Progenitor cell of endocrine pancreas (in vitro differentiated cells): ENCODE data around the gene ACP6. TPM values are rescaled to one million over a fixed set of nuclear protein-coding genes. Genes with fewer than 3 reads are reported as not detected.
"Not testable (repeated sequence)": the region's sequence is repeated elsewhere in the genome, so short reads cannot be mapped to it uniquely, and the experiment has no call there.

ENCODE experiments used
- DNase-seq: peaks from one replicate; pipeline ENCODE4 v3.0.0; 2021; ENCODE audit warnings: low spot score; ENCODE audit not compliant: unreplicated experiment
- H3K27ac Mint-ChIP-seq: 2 replicates; pipeline ENCODE4 v1.8.0; 2021; ENCODE audit warnings: mild to moderate bottlenecking, moderate library complexity, mixed read lengths
- H3K27me3 Mint-ChIP-seq: 2 replicates; pipeline ENCODE4 v1.8.0; 2021; ENCODE audit warnings: mixed read lengths
- H3K36me3 Mint-ChIP-seq: 2 replicates; pipeline ENCODE4 v1.8.0; 2022; ENCODE audit warnings: mixed read lengths; ENCODE audit not compliant: insufficient read depth
- H3K4me1 Mint-ChIP-seq: 2 replicates; pipeline ENCODE4 v1.8.0; 2021; ENCODE audit warnings: low read depth, mixed read lengths
- H3K4me3 Mint-ChIP-seq: 2 replicates; pipeline ENCODE4 v1.8.0; 2021; ENCODE audit warnings: low read depth, mild to moderate bottlenecking, moderate library complexity, mixed read lengths
- H3K9me3 Mint-ChIP-seq: 2 replicates; pipeline ENCODE4 v1.8.0; 2021; ENCODE audit warnings: low read depth, mixed read lengths
- total RNA-seq: library from RNA; stranded (reverse); gene quantifications from 2 replicates; pipeline ENCODE4 v1.2.1, GENCODE V29; 2021
- TF ChIP-seq, protein P1 (sequence below): fragments of 200-600 bp; sonication (generic); IDR thresholded peaks from one replicate; pipeline ENCODE4 v1.5.0; 2021; ENCODE audit warnings: antibody characterized with exemption, mild to moderate bottlenecking; ENCODE audit not compliant: unreplicated experiment

ACP6 gene
- total RNA-seq, 1 donor from 2014 or later = 25.9 TPM

DNA sequence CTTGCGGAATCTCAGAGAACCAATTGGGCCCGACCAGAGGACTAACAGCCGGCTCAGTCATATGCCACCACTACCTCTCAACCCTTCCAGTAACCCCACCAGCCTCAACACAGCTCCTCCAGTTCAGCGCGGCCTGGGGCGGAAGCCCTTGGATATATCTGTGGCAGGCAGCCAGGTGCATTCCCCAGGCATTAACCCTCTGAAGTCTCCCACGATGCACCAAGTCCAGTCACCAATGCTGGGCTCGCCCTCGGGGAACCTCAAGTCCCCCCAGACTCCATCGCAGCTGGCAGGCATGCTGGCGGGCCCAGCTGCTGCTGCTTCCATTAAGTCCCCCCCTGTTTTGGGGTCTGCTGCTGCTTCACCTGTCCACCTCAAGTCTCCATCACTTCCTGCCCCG lies 49.8 kb downstream of the ACP6 start:
- no peaks in the 10 kb centered on the region for H3K27me3 Mint-ChIP-seq
- H3K27ac Mint-ChIP-seq = peak overlapping the region; percentile 17
- peaks cover 43% of the 10 kb centered on the region for H3K36me3 Mint-ChIP-seq
- H3K9me3 Mint-ChIP-seq = no peaks in the 10 kb centered on the region
- TF ChIP-seq, protein P1, sequence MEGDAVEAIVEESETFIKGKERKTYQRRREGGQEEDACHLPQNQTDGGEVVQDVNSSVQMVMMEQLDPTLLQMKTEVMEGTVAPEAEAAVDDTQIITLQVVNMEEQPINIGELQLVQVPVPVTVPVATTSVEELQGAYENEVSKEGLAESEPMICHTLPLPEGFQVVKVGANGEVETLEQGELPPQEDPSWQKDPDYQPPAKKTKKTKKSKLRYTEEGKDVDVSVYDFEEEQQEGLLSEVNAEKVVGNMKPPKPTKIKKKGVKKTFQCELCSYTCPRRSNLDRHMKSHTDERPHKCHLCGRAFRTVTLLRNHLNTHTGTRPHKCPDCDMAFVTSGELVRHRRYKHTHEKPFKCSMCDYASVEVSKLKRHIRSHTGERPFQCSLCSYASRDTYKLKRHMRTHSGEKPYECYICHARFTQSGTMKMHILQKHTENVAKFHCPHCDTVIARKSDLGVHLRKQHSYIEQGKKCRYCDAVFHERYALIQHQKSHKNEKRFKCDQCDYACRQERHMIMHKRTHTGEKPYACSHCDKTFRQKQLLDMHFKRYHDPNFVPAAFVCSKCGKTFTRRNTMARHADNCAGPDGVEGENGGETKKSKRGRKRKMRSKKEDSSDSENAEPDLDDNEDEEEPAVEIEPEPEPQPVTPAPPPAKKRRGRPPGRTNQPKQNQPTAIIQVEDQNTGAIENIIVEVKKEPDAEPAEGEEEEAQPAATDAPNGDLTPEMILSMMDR = no peak
- DNase-seq = no peak
- H3K4me3 Mint-ChIP-seq = no peak overlapping the region
- H3K4me1 Mint-ChIP-seq = peaks cover 5% of the 10 kb centered on the region

DNA sequence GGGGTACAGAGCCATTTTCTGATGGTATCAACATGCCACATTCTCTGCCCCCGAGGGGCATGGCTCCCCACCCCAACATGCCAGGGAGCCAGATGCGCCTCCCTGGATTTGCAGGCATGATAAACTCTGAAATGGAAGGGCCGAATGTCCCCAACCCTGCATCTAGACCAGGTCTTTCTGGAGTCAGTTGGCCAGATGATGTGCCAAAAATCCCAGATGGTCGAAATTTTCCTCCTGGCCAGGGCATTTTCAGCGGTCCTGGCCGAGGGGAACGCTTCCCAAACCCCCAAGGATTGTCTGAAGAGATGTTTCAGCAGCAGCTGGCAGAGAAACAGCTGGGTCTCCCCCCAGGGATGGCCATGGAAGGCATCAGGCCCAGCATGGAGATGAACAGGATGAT lies 50.6 kb downstream of the ACP6 start:
- H3K27ac Mint-ChIP-seq = no peak overlapping the region
- H3K36me3 Mint-ChIP-seq = peaks cover 44% of the 10 kb centered on the region
- DNase-seq = no peak
- H3K9me3 Mint-ChIP-seq = no peaks in the 10 kb centered on the region
- no peaks in the 10 kb centered on the region for H3K4me1 Mint-ChIP-seq
- no peaks in the 10 kb centered on the region for H3K27me3 Mint-ChIP-seq
- H3K4me3 Mint-ChIP-seq = no peak overlapping the region
- TF ChIP-seq, protein P1 = no peak

DNA sequence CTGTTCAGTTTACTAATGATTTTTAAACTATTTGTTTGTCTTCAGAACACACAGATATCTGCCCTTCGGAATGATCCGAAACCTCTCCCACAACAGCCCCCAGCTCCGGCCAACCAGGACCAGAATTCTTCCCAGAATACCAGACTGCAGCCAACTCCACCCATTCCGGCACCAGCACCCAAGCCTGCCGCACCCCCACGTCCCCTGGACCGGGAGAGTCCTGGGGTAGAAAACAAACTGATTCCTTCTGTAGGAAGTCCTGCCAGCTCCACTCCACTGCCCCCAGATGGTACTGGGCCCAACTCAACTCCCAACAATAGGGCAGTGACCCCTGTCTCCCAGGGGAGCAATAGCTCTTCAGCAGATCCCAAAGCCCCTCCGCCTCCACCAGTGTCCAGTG lies 51.6 kb downstream of the ACP6 start:
- H3K27me3 Mint-ChIP-seq = no peaks in the 10 kb centered on the region
- no peaks in the 10 kb centered on the region for H3K9me3 Mint-ChIP-seq
- DNase-seq = no peak
- H3K4me1 Mint-ChIP-seq = no peaks in the 10 kb centered on the region
- peak overlapping the region; percentile 18 for H3K27ac Mint-ChIP-seq
- H3K4me3 Mint-ChIP-seq = no peak overlapping the region
- TF ChIP-seq, protein P1 = no peak
- H3K36me3 Mint-ChIP-seq = peaks cover 50% of the 10 kb centered on the region

DNA sequence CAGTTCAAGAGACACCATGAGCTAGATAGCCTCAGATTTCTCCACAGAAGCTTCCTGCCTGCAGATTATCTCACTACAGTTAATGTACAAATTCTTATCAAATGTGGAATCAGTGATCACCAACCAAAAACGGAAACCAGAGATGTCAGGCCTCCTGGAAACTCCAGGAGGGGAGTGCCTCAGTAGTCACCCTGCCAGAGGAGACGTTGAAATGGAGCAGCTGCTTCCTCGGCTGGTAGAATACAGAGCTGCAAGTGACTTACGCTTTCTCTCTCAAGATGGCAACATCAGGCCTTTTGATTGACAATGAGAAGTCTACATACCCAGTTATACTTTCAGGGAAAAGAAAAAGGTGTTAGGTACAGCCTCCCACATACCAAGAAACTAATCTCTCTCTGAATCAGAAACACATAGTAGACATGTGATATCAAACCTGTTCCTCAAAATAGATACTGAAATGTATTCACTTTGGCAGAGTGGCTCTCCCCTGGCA lies 52.2 kb downstream of the ACP6 start:
- no peaks in the 10 kb centered on the region for H3K4me1 Mint-ChIP-seq
- TF ChIP-seq, protein P1 = no peak
- H3K27me3 Mint-ChIP-seq = no peaks in the 10 kb centered on the region

DNA sequence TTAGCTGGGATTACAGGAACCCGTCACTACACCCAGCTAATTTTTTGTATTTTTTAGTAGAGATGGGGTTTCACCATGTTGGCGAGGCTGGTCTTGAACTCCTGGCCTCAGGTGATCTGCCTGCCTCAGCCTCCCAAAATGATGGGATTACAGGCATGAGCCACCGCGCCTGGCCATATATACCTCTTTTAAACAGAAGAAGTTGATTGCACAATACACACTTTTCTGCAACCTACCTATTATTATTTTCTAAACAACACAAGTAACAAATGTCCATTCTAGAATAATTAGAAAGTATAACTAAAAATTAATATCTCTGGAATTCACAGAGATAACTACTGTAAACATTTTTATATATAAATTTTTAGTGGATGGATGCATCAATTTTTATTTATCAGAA lies 55.4 kb downstream of the ACP6 start:
- Mint-ChIP-seq H3K36me3 (peaks cover 37% of the 10 kb centered on the region), H3K4me1 (peaks cover 19% of the 10 kb centered on the region)
- H3K4me3 Mint-ChIP-seq, H3K9me3 Mint-ChIP-seq, H3K27me3 Mint-ChIP-seq, DNase-seq, H3K27ac Mint-ChIP-seq: not testable (repeated sequence)

More for the DNA sequence above, 52.2 kb downstream of the ACP6 start:
- DNase-seq = no peak
- H3K9me3 Mint-ChIP-seq = no peaks in the 10 kb centered on the region
- H3K27ac Mint-ChIP-seq = no peak overlapping the region
- peaks cover 49% of the 10 kb centered on the region for H3K36me3 Mint-ChIP-seq
- no peak overlapping the region for H3K4me3 Mint-ChIP-seq

DNA sequence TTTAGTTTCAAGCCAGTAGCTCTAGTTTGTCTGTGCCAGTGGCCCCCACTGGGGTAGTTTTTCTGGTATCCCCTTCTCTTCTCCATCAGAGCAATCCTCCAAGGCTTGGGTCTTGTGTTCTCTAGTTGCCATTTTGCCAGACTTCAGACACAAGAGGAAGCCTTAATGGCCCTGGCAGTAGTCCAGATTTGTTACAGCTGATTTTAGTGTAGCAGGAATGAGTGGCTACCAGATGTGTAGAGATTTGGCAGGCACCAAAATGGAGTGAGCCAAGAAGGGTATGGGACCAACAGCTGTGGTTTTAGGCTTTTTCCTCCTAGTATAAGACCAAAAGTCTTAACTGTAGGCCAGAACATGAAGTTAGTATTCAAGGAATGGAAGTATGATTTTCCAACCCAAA lies 56.8 kb downstream of the ACP6 start:
- Mint-ChIP-seq H3K4me3 (no peak overlapping the region), H3K27me3 (no peaks in the 10 kb centered on the region), H3K27ac (peak overlapping the region; percentile 18), H3K9me3 (no peaks in the 10 kb centered on the region), H3K4me1 (peaks cover 19% of the 10 kb centered on the region), H3K36me3 (peaks cover 32% of the 10 kb centered on the region)
- TF ChIP-seq, protein P1 = no peak
- no peak for DNase-seq
